GM21381 (cell line): ENCODE measurements around the gene SHISA7.
"Not testable (repeated sequence)": the region's sequence is repeated elsewhere in the genome, so short reads cannot be mapped to it uniquely, and the experiment has no call there.

Experiments
- ATAC-seq: cut with Tn5 transposase; IDR thresholded peaks from one replicate; pipeline ENCODE4 v1.9.1; 2021; ENCODE audit warnings: mild to moderate bottlenecking, moderate library complexity; ENCODE audit not compliant: unreplicated experiment

The SHISA7 gene

DNA sequence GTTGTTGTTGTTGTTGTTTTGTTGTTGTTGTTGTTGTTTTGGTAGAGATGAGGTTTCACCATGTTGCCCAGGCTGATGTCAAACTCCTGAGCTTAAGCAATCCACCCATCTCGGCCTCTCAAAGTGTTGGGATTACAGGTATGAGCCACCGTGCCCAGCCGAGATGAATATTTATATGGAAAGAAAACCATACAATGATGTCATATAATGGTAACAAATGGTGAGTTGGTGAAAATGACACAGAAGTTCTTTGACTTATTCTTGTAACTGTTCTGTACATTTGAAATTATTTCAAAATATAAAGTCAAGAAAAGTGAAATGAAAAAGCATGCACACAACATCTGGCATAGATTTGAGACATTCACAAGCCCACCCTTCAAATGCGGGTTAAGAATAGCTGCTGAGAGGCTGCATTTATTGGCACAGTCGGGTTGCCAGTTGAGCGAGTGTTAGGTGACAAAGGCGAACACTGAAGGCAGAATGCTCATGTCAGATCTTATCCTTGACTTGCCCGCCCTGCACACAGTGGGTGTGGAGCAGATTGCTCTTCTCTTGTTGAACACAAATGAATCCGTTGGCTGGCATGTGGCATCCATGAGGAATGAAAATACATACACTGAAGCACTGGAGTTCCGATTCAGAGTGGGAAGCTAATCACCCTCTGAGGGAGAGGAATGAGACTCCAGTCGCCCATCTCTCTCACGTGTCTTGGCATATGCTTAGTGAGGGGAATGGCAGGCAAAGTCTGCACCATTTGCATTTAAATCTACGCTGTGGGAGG lies 19.7 kb downstream of the SHISA7 start:
- ATAC-seq = no peak

DNA sequence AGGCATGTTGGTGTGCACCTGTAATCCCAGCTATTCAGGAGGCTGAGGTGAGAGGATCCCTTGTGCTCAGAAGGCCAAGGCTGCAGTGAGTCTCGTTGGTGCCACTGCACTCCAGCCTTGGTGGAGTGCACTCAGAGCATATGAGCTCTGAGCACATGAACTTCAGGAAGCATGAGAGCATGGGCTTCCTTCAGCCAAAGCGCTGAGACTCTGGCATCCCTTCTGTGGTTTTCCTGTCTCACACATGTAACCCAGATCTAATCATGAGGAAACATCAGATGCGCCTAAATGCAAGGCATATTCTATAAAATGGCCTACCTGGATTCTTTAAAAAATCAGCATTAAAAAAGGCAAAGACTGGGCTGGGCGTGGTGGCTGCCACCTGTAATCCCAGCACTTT lies 21.8 kb downstream of the SHISA7 start:
- ATAC-seq = not testable (repeated sequence)

DNA sequence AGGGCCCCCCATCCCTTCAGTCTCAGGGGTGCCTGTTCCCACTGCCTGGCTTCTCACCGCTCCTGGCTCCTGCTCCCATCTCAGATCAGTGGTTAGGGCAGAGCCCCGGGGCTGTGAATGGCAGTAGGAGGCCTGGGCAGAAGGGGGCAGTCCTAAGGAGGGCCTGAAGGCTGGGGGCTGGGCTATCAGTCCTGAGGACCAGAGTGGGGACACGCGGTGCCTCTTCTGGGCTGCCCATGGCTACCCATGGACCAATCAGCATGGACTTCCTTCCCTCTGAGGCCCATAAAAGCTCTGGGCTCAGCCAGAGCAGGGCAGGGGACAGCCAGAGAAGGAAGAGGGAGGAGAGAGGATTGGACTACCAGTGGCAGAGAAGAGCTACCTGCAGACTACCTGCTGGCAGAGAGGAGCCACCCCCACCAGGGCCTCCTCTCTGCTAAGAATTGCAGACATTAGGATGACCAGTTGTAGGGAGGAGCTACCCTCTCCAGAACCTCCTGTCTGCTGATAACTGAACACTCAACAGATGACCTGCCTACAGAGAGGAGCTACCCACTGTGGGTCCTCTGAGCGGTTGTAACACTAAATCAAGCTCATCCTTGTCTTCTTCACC lies 23.4 kb downstream of the SHISA7 start:
- no peak for ATAC-seq

DNA sequence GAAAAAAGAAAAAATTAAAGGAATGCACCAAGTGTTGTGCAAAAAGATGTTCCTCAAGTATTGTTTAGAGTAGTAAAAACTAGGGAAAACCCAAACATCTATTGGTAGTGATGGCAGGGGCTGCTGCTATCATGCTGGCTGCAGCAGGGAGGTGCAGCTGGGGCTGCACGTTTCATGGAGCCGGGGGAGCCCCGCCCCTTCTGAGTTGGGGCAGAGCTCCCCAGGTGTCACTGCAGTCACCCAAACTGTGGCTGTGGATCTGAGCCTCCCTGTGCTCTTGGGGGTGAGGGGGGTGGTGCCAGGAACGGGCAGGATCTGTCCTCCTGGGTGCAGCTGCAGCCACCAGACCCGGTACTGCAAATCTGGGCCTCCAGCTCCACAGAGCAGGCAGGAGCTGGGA lies 24.0 kb downstream of the SHISA7 start:
- no peak for ATAC-seq

DNA sequence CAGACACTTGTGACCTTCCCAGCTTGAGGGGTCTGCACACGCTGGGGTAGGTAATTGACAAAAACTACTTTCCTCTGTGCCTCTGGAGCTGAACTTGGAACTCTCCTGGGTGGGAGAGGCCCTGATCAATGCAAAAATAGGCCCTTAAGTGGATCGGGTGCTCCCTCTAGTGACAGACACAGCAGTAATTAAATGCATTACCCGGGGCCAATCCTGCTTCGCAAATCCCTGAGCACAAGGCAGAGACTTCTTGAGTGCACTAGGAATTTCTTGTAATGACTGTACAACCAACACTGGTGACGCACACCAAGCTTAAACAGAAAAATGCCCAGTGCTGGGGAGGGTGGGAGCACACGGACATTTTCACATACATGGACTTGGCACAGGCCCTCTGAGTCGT lies 24.9 kb downstream of the SHISA7 start:
- ATAC-seq = no peak

DNA sequence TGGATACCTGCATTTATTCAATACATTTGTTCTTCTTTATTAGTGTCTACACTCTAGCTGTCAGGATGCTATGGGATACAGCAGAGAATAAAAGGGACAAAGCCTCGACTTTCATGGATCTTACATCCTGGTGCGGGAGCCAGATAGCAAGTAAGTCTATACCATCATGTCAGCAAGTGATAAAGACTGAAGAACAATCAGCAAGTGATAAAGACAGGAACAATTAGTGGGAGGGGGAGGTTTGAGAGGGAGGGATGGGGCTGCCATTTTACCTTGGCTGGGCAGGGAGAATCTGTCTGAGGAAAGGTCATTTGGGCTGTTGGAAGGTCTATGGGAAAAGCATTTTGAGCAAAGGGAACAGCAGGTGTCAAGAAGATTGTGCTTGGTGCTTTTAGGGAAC lies 32.9 kb downstream of the SHISA7 start:
- no peak for ATAC-seq

DNA sequence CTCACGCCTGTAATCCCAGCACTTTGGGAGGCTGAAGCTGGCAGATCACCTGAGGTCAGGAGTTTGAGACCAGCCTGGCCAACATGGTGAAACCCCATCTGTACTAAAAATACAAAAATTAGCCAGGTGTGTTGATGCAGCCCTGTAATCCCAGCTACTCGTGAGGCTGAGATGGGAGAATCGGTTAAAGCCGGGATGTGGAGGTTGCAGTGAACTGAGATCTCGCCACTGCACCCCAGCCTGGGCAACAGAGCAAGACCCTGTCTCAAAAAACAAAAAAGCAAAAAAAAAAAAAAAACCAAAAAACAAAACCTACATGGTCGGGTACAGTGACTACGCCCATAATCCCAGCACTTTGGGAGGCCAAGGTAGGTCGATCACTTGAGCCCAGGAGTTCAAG lies 33.9 kb downstream of the SHISA7 start:
- not testable (repeated sequence) for ATAC-seq

DNA sequence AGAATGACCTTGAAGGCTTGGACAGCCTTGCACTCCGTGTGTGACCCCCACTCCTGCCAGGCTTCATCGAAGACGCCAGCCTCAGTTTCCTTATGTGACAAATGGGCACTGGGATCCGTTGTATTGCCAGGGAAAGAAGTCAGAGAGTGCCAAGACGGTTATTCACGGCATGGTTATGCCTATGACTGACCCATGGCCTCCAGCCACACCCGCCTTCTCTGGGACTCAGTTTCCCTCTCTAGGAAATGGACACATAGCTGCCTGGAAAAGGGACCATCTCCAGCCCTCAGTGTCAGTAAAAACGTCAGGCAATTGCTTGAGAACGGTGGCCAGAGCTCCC lies 34.6 kb downstream of the SHISA7 start:
- no peak for ATAC-seq

DNA sequence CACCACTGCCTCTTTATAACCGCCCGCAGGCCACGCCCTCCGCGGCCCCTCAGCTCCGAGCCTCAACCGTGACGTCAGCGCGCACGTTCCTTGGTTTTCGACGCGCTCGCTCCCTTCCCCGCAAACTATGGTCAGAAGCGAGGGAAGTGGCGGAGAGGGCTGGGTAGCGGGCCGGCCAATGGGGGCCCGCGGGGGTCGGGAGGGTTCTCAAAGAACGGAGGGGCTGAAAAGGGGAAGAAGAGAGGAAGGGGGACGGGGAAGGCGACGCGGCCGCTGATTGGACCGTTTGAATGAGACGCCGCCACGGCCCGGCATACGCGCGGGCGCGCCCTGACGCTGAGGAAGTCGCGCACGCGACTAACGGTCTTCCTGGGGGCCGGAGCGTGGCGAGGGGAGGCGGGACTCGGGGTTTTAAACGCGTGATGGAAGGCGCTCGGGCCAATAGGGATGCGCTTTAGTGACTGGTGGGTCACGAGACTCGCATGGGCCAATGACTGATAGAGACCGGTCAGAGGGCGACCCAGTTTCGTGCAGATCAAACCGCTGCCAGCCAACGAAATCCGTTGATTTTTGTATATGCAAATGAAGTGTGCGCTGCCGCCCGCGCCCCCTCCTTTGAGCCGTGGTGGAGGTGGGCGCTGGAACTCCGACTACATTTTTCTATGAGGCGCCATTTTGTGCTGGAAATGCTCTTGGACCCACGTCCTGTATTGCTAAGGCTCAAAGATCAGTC lies 35.1 kb downstream of the SHISA7 start:
- peak; percentile 78 for ATAC-seq

DNA sequence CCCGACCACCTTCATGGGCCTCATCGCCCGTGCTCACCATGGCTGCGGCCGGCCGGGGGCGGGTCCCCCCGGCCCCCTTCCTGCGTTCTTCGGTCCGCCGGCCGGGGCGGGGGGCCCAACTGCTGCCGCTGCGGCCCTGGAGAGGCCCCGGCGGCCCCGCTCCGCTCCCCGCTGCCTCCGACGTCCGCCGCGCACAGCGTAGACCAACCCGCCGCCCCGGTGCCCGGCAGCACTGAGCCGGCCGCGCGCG lies 35.6 kb downstream of the SHISA7 start, which contains the start of gene UBE2S:
UBE2S (minus strand) TSS at position 239 of the 250 bp plus-strand sequence; CDS start at position 40, 199 bp downstream.
- peak; percentile 20 for ATAC-seq

DNA sequence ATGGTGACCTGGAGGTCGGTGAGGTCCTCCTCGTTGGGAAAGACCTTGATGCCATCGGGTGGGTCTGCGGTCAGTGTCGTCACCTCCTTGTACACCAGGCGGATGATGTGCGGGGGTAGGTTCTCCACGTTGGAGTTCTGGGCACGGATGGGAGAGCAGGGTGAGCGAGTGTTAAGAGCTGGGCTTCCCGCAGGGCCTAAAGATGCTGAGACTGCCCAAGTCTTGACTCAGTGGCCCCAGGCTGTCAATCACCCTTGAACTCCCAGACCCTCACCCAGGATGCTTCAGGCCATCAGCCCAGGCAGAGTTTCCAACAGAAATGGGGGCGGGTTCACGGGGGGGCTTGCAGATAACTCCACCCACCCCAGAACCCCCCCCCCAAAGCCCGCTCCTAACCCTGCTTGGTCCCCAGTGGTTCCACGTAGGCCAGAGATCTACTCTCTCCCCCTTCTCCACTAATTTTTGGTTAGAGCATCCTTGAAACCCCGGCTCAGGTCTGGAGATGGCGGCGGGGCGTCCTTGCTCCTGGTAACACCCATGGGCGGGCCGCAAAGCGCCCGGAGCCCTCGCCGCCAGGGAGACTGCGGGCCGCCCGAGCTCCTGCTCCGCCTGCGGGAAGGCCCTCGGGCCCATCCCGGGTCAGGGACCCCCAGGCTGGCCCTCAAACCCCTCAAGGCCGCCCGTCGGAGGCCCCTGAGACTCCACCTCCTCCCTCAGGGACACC lies 36.1 kb downstream of the SHISA7 start:
- no peak for ATAC-seq

DNA sequence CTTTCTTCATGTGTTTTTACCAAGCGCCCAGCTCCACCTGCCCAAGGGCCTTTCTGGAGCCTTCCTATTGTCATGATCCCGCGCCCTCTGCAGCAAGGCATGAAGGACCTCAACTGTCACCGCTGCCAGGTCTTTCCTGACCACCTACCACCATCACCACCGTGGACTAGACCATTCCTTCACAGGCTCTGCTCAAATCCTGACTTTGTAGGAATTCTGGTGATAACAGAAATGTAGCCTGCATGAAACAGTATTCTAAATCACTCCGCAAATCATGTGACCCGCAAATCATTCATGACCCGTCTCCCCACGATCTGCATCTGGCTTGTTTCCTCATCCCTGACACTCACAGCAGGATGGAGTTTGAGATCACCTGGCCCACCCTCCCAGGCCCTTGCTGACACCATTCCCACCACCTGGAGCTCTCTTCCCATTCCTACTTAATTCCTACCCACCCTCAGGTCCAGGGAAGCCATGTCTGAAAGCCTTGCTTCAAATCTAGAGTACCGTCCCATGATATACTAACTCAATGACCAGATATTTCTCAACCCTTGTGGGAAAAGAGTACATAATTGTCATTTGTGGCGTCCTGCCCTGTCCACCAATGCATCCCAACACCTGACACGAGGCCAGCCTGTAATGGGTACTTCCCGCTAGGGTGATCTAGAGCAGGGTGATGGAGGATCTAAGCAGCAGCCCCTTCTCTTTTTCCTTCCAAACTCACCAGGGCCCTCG lies 36.8 kb downstream of the SHISA7 start:
- ATAC-seq = no peak

DNA sequence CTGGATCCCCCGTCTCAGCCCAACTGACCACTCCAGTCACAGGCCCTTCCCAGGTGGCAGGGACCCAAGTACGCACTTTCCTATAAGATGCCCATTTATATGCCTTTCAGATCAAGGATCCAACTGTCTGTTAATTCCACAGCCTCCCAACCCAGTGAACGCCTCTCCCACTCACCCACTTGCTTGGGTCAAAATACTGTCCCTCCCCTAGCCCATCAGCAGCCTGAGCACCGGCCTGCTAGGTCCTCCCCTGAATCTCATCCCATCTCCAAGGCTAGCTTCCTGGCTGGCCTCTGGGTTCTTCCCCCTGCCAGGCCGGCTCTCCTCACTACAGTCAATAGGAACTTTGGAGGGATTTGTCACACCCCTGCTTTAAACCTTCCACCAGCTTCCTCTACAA lies 37.5 kb downstream of the SHISA7 start:
- ATAC-seq = no peak

DNA sequence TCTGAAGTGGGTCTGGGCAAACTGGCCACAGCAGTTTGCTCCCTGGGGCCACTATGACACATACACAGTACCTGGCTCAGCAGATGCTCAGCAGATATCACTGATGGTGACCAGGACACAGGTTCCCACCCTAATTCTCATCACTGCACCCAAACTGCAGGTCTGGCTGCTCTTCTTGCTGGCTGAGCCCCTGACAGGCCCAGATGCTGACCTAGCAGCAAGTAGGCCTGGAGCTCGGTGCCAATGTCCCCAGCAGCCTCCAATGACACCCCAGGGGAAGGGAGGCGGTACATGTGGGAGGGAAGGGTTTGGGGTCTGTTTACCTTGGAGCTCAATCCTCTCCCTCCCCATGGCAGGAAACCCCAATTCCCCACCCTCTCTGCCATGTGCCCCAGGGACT lies 40.6 kb downstream of the SHISA7 start:
- ATAC-seq = no peak

DNA sequence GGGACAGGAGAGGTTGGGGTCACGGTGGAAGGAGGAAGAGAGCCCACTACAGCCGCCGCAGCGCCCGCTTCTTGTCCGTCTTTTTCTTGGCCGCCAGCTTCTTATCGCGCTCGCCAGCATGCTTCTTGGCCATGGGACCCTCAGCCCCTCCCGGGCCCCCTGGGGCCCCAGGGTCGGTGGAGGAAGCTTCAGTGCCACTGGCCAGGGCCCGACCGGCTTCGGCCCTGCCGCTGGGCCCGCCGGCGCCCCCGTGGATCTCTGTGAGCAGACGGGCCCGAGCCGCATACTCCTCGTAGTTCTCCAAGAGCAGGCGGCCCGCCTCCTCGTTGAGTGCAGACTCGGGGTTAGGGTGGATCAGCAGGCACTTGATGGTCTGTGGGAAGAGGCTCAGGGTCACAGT lies 41.7 kb downstream of the SHISA7 start:
- not testable (repeated sequence) for ATAC-seq

DNA sequence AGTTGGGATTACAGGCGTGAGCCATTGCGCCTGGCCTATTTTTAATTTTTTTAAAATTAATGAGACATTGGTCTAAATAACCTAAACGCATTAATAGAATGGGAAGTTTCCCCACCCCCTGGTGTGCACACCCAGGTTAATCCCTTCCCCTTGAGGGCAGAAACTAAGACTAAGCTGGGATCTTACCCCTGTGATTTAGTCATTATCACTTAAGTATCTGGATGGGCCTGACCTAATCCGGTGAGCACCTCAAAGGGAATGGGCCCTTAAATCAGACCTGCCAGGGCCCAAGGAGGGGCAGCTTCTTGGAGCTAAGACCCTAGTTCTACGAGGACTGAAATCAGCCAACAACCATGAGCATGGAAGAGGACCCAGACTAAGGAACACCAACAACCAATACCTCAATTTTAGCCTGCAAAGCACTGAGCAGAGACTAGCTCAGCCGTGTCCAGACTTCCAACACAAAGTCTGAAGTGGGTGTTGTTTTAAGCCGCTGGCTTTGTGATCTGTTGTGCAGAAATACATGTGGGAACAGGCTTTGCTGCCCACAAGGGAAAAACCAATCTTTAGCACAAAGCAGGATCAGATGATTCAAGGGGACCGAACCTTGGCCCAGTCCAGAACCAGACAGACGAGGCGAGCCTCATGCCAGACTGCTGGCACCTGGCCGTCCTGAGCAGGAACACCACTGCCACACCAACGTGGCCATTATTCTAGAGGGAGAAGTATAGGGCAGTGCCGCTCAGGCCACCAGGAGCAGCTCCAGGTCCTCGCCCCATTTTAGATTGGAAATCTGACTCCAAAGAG lies 42.6 kb downstream of the SHISA7 start:
- no peak for ATAC-seq

DNA sequence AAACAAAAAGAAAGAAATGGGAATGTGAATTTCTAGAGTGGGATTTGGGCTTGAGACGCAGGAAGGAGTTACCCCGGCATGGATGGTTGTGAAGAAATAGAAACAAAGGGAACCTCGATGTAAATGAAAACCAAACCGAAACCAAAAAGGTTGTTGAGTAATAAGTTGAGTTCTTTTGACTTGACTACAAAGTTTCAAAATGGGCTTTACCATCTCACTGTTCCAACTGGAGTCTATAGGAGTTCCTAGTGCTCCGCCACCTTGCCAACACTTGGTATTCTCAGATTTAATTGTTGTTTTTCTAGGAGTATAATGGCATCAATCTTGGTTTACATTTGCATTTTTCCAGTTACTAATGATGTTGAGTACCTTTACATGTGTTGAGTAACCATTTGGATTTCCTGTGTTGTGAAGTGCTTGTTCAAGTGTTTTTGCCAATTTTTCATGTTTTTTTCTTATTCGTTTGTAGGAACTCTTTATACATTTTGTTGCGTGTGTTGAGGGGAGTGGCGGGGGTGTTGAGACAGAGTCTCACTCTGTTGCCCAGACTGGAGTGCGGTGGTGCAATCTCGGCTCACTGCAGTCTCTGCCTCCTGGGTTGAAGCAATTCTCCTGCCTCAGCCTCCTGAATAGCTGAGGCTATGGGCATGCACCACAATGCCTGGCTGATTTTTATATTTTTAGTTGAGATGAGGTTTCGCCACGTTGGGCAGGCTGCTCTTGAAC lies 44.7 kb downstream of the SHISA7 start:
- no peak for ATAC-seq

DNA sequence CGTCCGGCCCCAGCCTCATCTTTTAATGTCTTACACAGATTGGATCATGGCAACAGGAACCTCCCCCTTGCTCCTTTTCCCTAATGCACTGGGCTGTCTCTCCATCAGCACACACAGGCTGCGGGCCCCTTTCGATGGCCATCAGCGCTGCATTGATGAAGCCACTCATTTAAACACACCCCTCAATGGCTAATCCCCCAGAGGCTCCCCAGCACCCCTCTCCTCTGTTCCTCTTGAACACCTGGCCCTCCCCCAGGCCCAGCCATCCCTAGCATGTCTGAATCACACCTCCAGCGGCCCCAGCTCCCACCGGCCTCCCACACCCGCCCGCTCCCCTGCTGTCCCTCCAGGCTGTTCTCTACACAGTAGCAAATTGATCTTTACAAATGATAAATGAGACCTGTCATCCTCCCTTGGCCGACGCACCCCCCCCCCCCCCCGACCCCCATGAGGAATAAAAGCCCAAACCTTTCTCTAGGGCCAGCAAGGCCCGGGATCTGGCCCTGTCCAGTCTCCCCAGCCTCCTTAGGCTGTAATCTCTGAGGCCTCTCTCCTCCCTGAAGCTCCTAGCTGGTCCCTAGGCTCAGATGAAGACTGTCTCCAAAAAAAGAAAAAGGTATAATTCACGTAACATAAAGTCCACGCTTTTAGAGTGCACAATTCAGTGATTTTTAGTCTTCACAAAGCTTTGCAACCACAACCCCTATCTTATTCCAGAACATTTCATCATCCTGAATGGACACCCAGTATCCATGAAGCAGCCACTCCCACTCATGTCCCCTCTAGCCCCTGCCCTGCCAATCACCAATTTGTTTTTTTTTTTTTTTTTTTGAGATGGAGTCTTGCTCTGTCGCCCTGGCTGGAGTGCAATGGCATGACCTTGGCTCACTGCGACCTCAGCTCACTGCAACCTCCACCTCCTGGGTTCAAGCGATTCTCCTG lies 50.0 kb downstream of the SHISA7 start:
- no peak for ATAC-seq
